Measurements from ENCODE around the gene AQP7. TPM values are rescaled to one million over a fixed set of nuclear protein-coding genes. Genes with fewer than 3 reads are reported as not detected.

Gene AQP7
- total RNA-seq, 1 experiment from 2014 or later: not detected

GRCh38 chr9:33442125-33442524, 39.8 kb upstream of the AQP7 start:
- BruUV-seq (replicated peaks): no TSS peak

GRCh38 chr9:33440609-33441008, 38.2 kb upstream of the AQP7 start:
- H3K9ac ChIP-seq (ENCODE audit: low read length): no peak overlapping the region
- H3K27me3 ChIP-seq (ENCODE audit: low read length): no peaks in the 10 kb centered on the region
- no peak for DNase-seq
- no peak overlapping the region for H3K4me3 ChIP-seq (ENCODE audit: low read length)
- no peak overlapping the region for H2AFZ ChIP-seq (ENCODE audit: low read length)
- H3K4me2 ChIP-seq (ENCODE audit: low read length): no peak overlapping the region
- no peak for ATAC-seq
- H3K27ac ChIP-seq (ENCODE audit: low read length): no peak overlapping the region
- ChIA-PET CTCF (no interaction called here), POLR2A (ENCODE audit: unreplicated experiment) (no interaction called here)
- H3K9me2 ChIP-seq (replicated peaks; ENCODE audit: low read length): no peaks in the 10 kb centered on the region
- TF ChIP-seq EZH2 (IDR thresholded peaks at IDR 0.05; ENCODE audit: low read length, unreplicated experiment) (no peak), EZH2phosphoT487 (IDR thresholded peaks at IDR 0.05; ENCODE audit: borderline replicate concordance, low read length) (no peak), CTCF (conservative IDR thresholded peaks at IDR 0.05; ENCODE audit: low read depth, low read length) (no peak)
- no peaks in the 10 kb centered on the region for H3K36me3 ChIP-seq (ENCODE audit: low read depth, low read length)
- H4K20me1 ChIP-seq (ENCODE audit: low read length): no peaks in the 10 kb centered on the region
- no peaks in the 10 kb centered on the region for H3K9me3 ChIP-seq (ENCODE audit: low read length)
- no peaks in the 10 kb centered on the region for H3F3A ChIP-seq (ENCODE audit: low read length, unreplicated experiment)
- intact Hi-C loops (cut with micrococcal nuclease): no loop called here
- no peaks in the 10 kb centered on the region for H3K79me2 ChIP-seq (ENCODE audit: low read length)
- no TSS peak for BruUV-seq (replicated peaks)
- peaks cover 35% of the 10 kb centered on the region for H3K4me1 ChIP-seq (ENCODE audit: insufficient read depth, low read length)

More at GRCh38 chr9:33442125-33442524, 39.8 kb upstream of the AQP7 start:
- Histone ChIP-seq H3K27me3 (ENCODE audit: low read length) (no peaks in the 10 kb centered on the region), H3K9me3 (ENCODE audit: low read length) (no peaks in the 10 kb centered on the region), H3K9ac (ENCODE audit: low read length) (no peak overlapping the region), H3K9me2 (replicated peaks; ENCODE audit: low read length) (no peaks in the 10 kb centered on the region), H2AFZ (ENCODE audit: low read length) (no peak overlapping the region), H3F3A (ENCODE audit: low read length, unreplicated experiment) (no peaks in the 10 kb centered on the region), H3K4me2 (ENCODE audit: low read length) (no peak overlapping the region), H3K36me3 (ENCODE audit: low read depth, low read length) (no peaks in the 10 kb centered on the region), H3K4me1 (ENCODE audit: insufficient read depth, low read length) (peaks cover 50% of the 10 kb centered on the region), H3K4me3 (ENCODE audit: low read length) (no peak overlapping the region), H3K79me2 (ENCODE audit: low read length) (no peaks in the 10 kb centered on the region), H4K20me1 (ENCODE audit: low read length) (no peaks in the 10 kb centered on the region), H3K27ac (ENCODE audit: low read length) (no peak overlapping the region)
- DNase-seq (no peak), ATAC-seq (no peak)
- CTCF ChIA-PET: no interaction called here
- POLR2A ChIA-PET (ENCODE audit: unreplicated experiment): interaction anchor here (0.7 kb wide), 1 partner anchor 9 kb away, joined by 3 read pairs; no protein-coding TSS in a partner anchor
- TF ChIP-seq CTCF (conservative IDR thresholded peaks at IDR 0.05; ENCODE audit: low read depth, low read length) (no peak), EZH2 (IDR thresholded peaks at IDR 0.05; ENCODE audit: low read length, unreplicated experiment) (no peak), EZH2phosphoT487 (IDR thresholded peaks at IDR 0.05; ENCODE audit: borderline replicate concordance, low read length) (no peak)
- intact Hi-C loops (cut with micrococcal nuclease): no loop called here

- Histone ChIP-seq H3K9me2 (replicated peaks; ENCODE audit: low read length) (no peaks in the 10 kb centered on the region), H4K20me1 (ENCODE audit: low read length) (no peaks in the 10 kb centered on the region), H3K36me3 (ENCODE audit: low read depth, low read length) (no peaks in the 10 kb centered on the region), H3K4me2 (ENCODE audit: low read length) (no peak overlapping the region), H3K9ac (ENCODE audit: low read length) (no peak overlapping the region), H3K4me1 (ENCODE audit: insufficient read depth, low read length) (peaks cover 31% of the 10 kb centered on the region), H3K79me2 (ENCODE audit: low read length) (no peaks in the 10 kb centered on the region), H3K27me3 (ENCODE audit: low read length) (no peaks in the 10 kb centered on the region), H3K4me3 (ENCODE audit: low read length) (no peak overlapping the region), H3K27ac (ENCODE audit: low read length) (0 out of 2 replicates have a peak overlapping the region, but pooled peaks have one; percentile 18), H3F3A (ENCODE audit: low read length, unreplicated experiment) (no peaks in the 10 kb centered on the region), H3K9me3 (ENCODE audit: low read length) (no peaks in the 10 kb centered on the region), H2AFZ (ENCODE audit: low read length) (no peak overlapping the region)
- ChIA-PET POLR2A (ENCODE audit: unreplicated experiment) (no interaction called here), CTCF (no interaction called here)
- intact Hi-C loops (cut with micrococcal nuclease): no loop called here
- DNase-seq: no peak
- BruUV-seq (replicated peaks): no TSS peak
- no peak for TF ChIP-seq EZH2phosphoT487 (IDR thresholded peaks at IDR 0.05; ENCODE audit: borderline replicate concordance, low read length)
- TF ChIP-seq EZH2 (IDR thresholded peaks at IDR 0.05; ENCODE audit: low read length, unreplicated experiment): no peak
- no peak for TF ChIP-seq CTCF (conservative IDR thresholded peaks at IDR 0.05; ENCODE audit: low read depth, low read length)
- no peak for ATAC-seq
These were observed 37.8 kb upstream of the AQP7 start for GRCh38 chr9:33440204-33440603.
